C4-2B (cell line): ENCODE measurements around the gene MGMT.

Experiments used
- H3K27ac ChIP-seq: fragments of 450-650 bp; 2 replicates; pipeline ENCODE4 v1.5.1; 2017
- ZFX ChIP-seq: fragments of 450-650 bp; IDR thresholded peaks from 2 replicates; pipeline ENCODE4 v1.6.1; 2017
- TF ChIP-seq, protein P1 (sequence below): fragments of 450-650 bp; conservative IDR thresholded peaks from 2 replicates; pipeline ENCODE4 v1.5.1; 2017; ENCODE audit warnings: mild to moderate bottlenecking

The MGMT gene

DNA sequence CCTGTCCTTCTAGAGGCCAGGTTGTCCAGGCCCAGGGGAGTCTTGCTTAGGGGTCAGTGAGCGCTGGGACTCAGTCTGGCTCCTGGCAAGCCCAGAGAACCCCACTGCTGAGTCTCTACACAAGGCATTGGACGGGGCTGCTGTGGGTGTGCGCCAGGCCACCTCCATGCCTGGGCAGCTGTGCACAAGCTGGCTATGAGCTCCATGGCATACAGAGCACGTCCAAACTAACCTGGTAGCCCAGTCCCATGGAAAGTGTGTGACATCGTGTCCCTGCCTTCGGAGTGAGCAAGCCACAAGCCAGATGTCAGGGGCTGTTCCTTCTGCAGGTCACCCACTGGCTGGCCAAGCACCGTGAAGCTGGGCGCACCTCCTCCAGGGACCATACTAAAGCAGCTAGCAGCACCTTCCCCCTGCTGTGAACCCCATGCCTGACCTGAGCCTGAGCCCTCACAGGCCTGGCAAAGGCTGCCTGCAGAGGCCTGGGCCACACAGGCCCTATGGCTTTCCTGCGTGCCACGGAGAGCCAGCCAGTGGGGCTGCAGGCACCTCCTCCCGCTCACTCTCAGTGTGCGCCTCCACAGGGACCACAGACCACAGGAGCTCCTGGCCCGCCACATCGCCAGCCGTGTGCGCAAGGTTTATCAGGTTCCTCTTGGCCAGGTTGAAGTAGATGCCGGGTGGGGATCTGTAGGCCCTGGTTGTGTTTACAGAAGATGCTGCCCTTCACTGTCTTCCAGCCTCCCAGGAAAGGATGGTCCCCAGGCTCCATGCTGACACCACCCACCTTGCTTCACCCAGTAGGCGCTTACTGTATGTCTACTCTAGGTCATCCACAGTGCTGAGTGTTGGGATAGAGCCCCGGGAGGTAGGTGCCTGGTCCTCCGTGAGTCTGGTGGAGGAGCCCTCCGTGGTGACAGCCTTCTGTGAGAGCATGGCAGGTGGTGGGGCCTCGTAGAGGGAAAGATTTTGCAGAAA, 277.4 kb downstream of the MGMT start:
- no peak overlapping the region for H3K27ac ChIP-seq

DNA sequence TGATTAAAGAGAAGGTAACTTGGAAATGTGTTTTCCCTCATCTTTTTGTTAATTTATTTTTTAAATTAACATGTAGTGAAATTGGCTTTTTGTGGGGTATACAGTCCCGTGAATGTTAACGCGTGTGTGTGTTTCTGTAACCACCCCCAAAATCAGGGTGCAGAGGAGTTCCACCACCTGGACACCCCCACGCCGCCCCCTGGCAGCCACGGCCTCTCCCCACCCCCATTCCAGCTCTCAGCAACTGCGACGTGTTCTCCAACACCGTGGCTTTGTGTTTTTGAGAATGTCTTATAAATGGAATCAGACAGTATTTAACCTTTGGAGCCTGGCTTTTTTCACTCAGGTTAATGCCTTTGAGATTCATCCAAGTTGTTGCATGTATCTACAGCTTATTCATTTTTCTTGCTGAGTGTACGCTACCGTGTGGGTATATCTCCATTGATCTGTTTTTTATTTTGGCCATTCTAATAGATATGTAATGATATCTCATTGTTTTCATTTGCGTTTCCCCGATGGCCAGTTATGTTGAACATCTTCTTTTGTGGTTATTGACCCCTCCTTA, 278.2 kb downstream of the MGMT start:
- TF ChIP-seq, protein P1, sequence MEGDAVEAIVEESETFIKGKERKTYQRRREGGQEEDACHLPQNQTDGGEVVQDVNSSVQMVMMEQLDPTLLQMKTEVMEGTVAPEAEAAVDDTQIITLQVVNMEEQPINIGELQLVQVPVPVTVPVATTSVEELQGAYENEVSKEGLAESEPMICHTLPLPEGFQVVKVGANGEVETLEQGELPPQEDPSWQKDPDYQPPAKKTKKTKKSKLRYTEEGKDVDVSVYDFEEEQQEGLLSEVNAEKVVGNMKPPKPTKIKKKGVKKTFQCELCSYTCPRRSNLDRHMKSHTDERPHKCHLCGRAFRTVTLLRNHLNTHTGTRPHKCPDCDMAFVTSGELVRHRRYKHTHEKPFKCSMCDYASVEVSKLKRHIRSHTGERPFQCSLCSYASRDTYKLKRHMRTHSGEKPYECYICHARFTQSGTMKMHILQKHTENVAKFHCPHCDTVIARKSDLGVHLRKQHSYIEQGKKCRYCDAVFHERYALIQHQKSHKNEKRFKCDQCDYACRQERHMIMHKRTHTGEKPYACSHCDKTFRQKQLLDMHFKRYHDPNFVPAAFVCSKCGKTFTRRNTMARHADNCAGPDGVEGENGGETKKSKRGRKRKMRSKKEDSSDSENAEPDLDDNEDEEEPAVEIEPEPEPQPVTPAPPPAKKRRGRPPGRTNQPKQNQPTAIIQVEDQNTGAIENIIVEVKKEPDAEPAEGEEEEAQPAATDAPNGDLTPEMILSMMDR = no peak
- TF ChIP-seq ZFX = no peak

More for the DNA sequence above, 277.4 kb downstream of the MGMT start:
- no peak for TF ChIP-seq ZFX
- TF ChIP-seq, protein P1 = no peak

DNA sequence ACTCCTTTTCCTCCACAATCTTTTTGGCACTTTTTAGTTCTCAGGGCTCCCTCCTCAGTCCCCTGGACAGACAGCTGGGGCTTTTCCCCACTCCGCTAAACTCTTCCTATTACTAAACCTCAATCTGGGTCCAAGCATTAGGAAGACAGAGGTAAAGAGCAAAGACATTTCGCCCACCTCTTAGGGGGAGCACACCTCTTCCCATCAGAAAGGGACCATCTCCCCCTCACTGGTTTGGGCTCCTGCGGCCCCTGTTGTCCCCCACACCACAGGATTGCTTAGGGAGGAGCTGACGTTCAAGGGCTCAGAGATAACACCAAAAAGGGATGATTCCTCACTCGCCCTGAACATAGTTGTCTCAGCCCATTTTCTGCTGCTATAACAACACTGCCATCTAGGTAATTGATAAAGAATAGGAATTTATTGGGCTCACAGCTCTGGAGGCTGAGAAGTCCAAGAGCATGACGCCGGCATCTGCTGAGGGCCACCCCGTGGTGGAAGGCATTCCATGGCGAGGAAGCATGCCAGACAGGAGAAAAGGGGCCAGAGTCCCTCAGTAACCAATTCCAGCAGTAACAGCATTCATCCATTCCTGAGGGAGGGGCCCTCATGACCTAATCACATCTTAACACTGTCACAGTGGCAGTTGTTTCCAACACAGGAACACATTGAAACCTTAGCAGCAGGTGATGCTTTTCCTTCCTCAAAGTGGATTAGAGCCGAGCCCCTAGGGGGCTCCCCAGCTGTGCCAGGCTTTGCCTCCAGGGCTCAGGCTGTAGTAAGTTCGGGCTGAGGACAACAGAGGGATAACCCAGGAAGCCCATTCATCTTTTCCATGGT, 287.4 kb downstream of the MGMT start:
- TF ChIP-seq, protein P1 = no peak
- TF ChIP-seq ZFX = no peak
- no peak overlapping the region for H3K27ac ChIP-seq

More for the DNA sequence above, 278.2 kb downstream of the MGMT start:
- no peak overlapping the region for H3K27ac ChIP-seq

DNA sequence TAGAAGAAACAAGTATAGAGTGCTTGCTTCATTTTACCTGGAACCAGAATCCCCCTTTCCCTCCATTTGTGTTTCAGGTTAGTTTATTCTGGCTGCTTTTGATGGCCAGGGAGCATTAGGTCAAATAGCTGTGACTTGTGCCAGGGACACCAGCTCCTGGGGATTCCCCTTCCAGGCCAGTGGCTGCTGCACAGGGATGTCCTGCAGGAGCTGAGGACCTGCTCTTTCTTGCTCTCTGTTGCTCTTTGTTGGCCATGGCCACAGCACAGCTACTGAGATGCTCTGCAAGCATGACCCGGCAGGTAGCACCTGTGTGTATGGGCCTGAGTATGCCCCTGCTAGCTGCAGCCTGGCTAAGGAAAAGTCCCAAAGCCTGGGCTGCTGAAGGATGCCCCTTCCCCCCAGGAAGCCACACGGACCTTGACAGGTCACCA, 288.1 kb downstream of the MGMT start:
- H3K27ac ChIP-seq = no peak overlapping the region
- TF ChIP-seq ZFX = no peak
- TF ChIP-seq, protein P1 = no peak

DNA sequence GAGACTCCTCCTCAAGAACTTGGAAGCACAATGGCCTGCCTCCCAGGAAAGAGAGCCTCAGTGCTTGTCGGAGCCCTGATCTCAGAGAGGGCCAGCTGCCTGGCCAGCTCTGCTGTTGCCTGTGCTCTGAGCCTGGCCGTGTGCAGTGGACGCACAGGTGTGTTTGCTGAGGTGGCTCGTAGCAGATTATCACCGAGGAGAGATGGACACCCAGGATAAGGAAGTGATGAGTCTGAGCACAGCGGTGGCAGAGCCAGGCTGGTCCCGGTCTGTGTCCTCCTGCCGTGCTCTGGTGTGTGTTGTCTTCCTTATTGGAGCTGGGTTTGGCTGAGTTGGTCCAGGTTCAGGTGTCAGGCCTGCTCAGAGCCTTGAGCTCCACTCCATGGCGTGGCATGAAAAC, 288.6 kb downstream of the MGMT start:
- no peak overlapping the region for H3K27ac ChIP-seq
- TF ChIP-seq, protein P1 = no peak
- no peak for TF ChIP-seq ZFX

DNA sequence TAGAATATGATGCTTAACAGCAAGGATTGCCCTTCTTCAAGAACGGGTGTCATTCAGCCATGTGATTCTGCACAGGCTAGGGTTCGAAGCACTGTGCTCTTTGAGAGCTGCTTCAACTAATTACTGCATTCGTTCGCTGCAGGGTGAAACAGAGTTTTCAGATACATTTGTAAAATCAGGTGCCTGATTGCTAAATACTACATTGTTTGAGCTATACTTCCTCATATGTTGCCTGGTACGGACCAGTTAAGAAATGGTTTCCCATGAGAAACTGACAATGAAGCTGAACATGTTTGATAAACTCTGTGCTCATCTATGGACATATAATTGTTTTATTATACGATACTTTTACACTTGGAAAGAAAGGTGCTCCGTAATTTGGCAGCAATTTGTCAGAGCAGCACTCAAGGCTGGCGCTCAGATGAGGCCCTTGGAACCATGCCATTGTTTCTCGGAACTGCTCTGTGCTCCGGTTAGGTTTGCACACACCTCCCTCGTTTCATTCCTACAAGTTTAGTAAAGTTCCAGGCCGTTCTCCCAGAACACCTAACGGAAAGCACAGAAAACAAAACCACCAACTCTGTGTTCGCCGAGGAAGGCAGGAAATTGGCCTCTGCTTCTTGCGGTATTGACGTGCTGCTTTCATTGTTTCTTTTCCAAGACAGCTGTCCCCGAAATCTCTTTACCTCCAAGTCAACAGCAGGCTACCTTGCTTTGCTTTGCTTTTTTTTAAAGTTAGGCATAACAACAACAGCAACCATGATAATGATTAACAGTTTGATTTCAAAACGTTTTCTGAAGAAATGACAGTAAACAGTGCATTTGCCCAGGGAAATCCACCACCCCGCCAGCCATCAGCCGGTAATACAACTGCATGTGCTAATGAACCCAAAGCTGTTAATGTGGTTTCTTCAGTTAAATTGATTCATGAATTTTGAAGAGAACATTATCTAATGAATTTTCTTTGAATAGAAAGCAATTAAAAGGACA, 290.2 kb downstream of the MGMT start:
- no peak for TF ChIP-seq ZFX
- TF ChIP-seq, protein P1 = no peak
- H3K27ac ChIP-seq = no peak overlapping the region
